SK-N-SH (cell line): Measurements from ENCODE around the gene OR8D2.

Source experiments
- CTCF ChIP-seq: fragments of 200-600 bp; sonication (generic); IDR thresholded peaks from 2 replicates; pipeline ENCODE4 v1.6.1; 2017; ENCODE audit warnings: antibody characterized with exemption, mild to moderate bottlenecking, moderate library complexity
- YY1 ChIP-seq: IDR thresholded peaks from 2 replicates; pipeline ENCODE4 v1.4.0; 2012; ENCODE audit warnings: low read depth, mild to moderate bottlenecking

- no peak for TF ChIP-seq YY1
- no peak for TF ChIP-seq CTCF
These were observed 9.3 kb downstream of the OR8D2 start for GRCh38 chr11:124310721-124311120.
